ENCODE results near the gene TXNDC8.

Gene TXNDC8

GRCh38 chr9:110282018-110282738 lies 55.5 kb downstream of the TXNDC8 start:
- DNase-seq (ENCODE audit: low read depth in 2 of 2) = no peak

- DNase-seq (ENCODE audit: low read depth in 2 of 2) = no peak
These were observed 59.5 kb downstream of the TXNDC8 start for GRCh38 chr9:110278080-110278707.

- DNase-seq (ENCODE audit: low read depth in 2 of 2) = no peak
These were observed 60.9 kb downstream of the TXNDC8 start for GRCh38 chr9:110276781-110277180.

- no peak for DNase-seq (ENCODE audit: low read depth in 2 of 2)
These were observed 67.3 kb downstream of the TXNDC8 start for GRCh38 chr9:110270211-110270995.

- DNase-seq (ENCODE audit: low read depth in 2 of 2) = no peak
These were observed 70.9 kb downstream of the TXNDC8 start for GRCh38 chr9:110266795-110267194.

- no peak for DNase-seq (ENCODE audit: low read depth in 2 of 2)
These were observed 76.0 kb downstream of the TXNDC8 start for GRCh38 chr9:110261632-110262031.

- no peak for DNase-seq (ENCODE audit: low read depth in 2 of 2)
These were observed 76.8 kb downstream of the TXNDC8 start for GRCh38 chr9:110260911-110261310.

- no peak for DNase-seq (ENCODE audit: low read depth in 2 of 2)
These were observed 78.1 kb downstream of the TXNDC8 start for GRCh38 chr9:110259566-110259965.

GRCh38 chr9:110258690-110259091 lies 79.0 kb downstream of the TXNDC8 start:
- DNase-seq (ENCODE audit: low read depth in 2 of 2) = no peak

- no peak for DNase-seq (ENCODE audit: low read depth in 2 of 2)
These were observed 79.7 kb downstream of the TXNDC8 start for GRCh38 chr9:110257956-110258355.

GRCh38 chr9:110257097-110257841 lies 80.4 kb downstream of the TXNDC8 start:
- DNase-seq (ENCODE audit: low read depth in 2 of 2) = no peak

GRCh38 chr9:110256380-110257096 lies 81.1 kb downstream of the TXNDC8 start, which contains the start of gene TXN:
TXN (minus strand) TSS chr9:110256507; CDS start chr9:110256435, 72 bp downstream.
- DNase-seq (ENCODE audit: low read depth in 2 of 2) = peak; percentile 74 to 75

- DNase-seq (ENCODE audit: low read depth in 2 of 2) = no peak
These were observed 81.9 kb downstream of the TXNDC8 start for GRCh38 chr9:110255463-110256379.

GRCh38 chr9:110255034-110255462 lies 82.6 kb downstream of the TXNDC8 start:
- DNase-seq (ENCODE audit: low read depth in 2 of 2) = no peak

- DNase-seq (ENCODE audit: low read depth in 2 of 2) = no peak
These were observed 83.2 kb downstream of the TXNDC8 start for GRCh38 chr9:110254500-110254899.

Measured in fibroblast of skin of left biceps (primary cell).